ENCODE measurements around the gene OPN1MW3.
A peak's percentile ranks its signal among the peaks of the same experiment; 100 is the strongest.

OPN1MW3 gene

GRCh38 chrX:154312116-154312515 lies 54.7 kb downstream of the OPN1MW3 start:
- no peak overlapping the region for H3K4me3 ChIP-seq (ENCODE audit: low read length)
- TF ChIP-seq, protein P1, sequence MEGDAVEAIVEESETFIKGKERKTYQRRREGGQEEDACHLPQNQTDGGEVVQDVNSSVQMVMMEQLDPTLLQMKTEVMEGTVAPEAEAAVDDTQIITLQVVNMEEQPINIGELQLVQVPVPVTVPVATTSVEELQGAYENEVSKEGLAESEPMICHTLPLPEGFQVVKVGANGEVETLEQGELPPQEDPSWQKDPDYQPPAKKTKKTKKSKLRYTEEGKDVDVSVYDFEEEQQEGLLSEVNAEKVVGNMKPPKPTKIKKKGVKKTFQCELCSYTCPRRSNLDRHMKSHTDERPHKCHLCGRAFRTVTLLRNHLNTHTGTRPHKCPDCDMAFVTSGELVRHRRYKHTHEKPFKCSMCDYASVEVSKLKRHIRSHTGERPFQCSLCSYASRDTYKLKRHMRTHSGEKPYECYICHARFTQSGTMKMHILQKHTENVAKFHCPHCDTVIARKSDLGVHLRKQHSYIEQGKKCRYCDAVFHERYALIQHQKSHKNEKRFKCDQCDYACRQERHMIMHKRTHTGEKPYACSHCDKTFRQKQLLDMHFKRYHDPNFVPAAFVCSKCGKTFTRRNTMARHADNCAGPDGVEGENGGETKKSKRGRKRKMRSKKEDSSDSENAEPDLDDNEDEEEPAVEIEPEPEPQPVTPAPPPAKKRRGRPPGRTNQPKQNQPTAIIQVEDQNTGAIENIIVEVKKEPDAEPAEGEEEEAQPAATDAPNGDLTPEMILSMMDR (conservative IDR thresholded peaks at IDR 0.05; ENCODE audit: low read depth, low read length), result no peak
- no peak for DNase-seq (ENCODE audit: low read depth)

DNA sequence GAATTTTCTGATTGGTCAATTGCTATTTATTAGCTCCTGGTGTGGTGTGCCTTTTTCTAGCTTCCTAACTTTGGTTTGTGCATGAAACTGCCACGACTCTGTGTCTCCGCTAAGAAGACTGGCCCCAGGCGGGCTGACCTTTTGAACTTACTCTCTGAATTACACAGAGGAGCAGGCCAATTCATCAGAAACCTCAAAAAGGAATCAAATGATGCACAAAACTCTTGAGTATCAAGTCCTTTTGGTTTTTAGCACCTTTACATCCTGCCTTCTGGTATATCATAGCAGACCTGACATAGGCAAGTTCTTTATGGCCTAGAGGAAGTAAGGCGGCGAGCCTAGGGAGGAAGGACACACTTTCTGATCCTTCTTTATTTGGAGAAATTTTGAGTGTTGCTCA lies 55.8 kb downstream of the OPN1MW3 start:
- DNase-seq (ENCODE audit: low read depth), result no peak
- H3K4me3 ChIP-seq (ENCODE audit: low read length), result no peak overlapping the region
- TF ChIP-seq, protein P1 (conservative IDR thresholded peaks at IDR 0.05; ENCODE audit: low read depth, low read length), result no peak

DNA sequence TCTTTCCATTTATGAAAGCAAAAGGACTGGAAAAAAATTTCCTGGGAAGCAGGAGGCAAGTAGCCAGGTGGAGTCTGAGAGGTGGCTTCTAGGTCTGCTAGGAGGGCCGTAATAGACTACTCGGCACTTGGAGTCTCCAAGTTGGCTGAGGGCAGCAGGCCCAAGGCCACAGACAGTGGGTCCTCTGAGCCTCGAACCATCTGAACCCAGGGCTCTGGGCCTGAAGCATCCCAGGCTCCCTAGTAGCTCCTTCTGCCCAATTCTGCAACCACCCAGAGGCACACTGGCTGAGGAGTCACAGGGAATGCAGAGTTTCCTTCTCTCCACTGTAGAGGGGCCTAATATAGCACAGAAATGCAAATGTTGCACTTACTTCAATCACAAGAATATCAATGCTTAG lies 58.0 kb downstream of the OPN1MW3 start:
- no peak overlapping the region for H3K4me3 ChIP-seq (ENCODE audit: low read length)
- TF ChIP-seq, protein P1 (conservative IDR thresholded peaks at IDR 0.05; ENCODE audit: low read depth, low read length), result no peak
- no peak for DNase-seq (ENCODE audit: low read depth)

DNA sequence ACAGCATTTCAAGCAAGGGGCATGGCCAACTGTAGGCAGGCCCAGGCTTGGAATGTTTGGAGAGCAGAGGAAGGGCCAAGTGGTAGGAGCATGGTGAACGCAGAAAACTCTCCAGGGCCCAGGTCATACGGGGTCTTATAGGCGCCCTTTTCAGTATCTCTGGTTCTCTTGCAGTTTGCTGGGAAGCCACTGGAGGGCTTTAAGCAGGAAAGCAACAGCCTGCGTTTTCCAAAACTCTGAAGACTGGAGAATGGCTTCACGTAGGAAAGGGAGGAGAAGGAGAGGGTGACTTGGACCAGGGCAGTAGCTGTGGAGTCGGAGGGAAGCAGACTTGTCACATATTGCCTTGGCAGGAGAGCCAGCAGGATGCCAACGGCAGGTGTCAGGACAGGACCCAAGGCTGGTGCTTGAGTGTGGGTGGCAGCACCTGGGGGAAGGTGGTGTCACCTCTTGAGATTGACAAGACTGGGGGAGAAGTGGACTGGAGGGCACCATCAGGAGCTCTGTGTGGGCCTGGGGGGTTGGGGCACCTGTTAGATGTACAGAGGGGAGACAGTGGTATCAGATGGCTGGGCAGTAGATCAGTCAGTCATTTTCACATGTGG lies 60.1 kb downstream of the OPN1MW3 start:
- DNase-seq (ENCODE audit: low read depth), result no peak
- no peak overlapping the region for H3K4me3 ChIP-seq (ENCODE audit: low read length)
- TF ChIP-seq, protein P1 (conservative IDR thresholded peaks at IDR 0.05; ENCODE audit: low read depth, low read length), result peak; percentile 65

DNA sequence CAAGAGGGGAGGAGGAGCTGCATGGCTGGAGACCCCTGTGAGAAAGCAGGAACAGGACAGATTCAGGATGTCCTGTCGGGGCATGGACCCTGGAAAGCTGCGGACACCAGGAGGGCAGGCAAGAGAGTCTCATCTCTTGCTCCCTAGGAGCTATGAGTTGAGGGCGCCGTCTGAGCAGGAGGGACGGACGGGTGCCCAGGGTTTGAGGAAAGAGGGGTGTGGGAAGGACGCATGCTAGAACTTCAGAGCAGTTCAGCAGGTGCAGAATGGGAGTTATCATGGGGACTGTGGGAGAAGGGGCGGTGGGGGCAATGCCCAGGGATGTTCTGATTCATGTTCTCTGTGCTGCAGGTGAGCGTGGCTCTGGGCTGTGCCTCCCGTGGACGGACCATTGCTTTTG lies 63.0 kb downstream of the OPN1MW3 start:
- H3K4me3 ChIP-seq (ENCODE audit: low read length), result no peak overlapping the region
- TF ChIP-seq, protein P1 (conservative IDR thresholded peaks at IDR 0.05; ENCODE audit: low read depth, low read length), result no peak
- DNase-seq (ENCODE audit: low read depth), result no peak

All from retinal pigment epithelial cell (primary cell).